K562 (cell line): ENCODE data around the gene GALNT7. TPM values are rescaled to one million over a fixed set of nuclear protein-coding genes. Genes with fewer than 3 reads are reported as not detected.

Source experiments
- ADNP ChIP-seq: fragments of 200-800 bp; sonication (Bioruptor generic); IDR thresholded peaks from 2 replicates; pipeline ENCODE4 v1.6.1; 2016; ENCODE audit warnings: missing genetic modification characterization, missing compliant biosample characterization
- CBFB ChIP-seq: sonication (generic); formaldehyde crosslinking; IDR thresholded peaks from 2 replicates; pipeline ENCODE4 v1.4.0; 2020; ENCODE audit warnings: mild to moderate bottlenecking, missing genetic modification reagents
- CBX1 ChIP-seq: sonication (generic); IDR thresholded peaks from 2 replicates; pipeline ENCODE4 v1.6.1; 2016; ENCODE audit warnings: antibody characterized with exemption, low read depth, mild to moderate bottlenecking
- CREBBP ChIP-seq: IDR thresholded peaks from one replicate; pipeline ENCODE4 v1.6.1; 2012; ENCODE audit warnings: low read depth, mild to moderate bottlenecking, control low read depth, inconsistent platforms, low read length
- DMBX1 ChIP-seq: fragments of 250-450 bp; sonication (Bioruptor Pico); IDR thresholded peaks from 2 replicates; pipeline ENCODE4 v1.8.0; 2022; ENCODE audit warnings: inconsistent platforms, mild to moderate bottlenecking, moderate library complexity, borderline replicate concordance
- IRF2 ChIP-seq: sonication (generic); formaldehyde crosslinking; IDR thresholded peaks from 2 replicates; pipeline ENCODE4 v1.8.1; 2022; ENCODE audit warnings: mild to moderate bottlenecking, missing genetic modification reagents
- KAT2B ChIP-seq: IDR thresholded peaks from one replicate; pipeline ENCODE4 v1.6.1; 2012; ENCODE audit warnings: low read depth, mild to moderate bottlenecking, control low read depth, inconsistent platforms, low read length, moderate library complexity
- L3MBTL2 ChIP-seq: fragments of 450-650 bp; IDR thresholded peaks from 2 replicates; pipeline ENCODE4 v1.6.1; 2016; ENCODE audit warnings: mild to moderate bottlenecking, moderate library complexity
- MYC ChIP-seq, 2 experiments: fragments of 250-450 bp in 1 of 2; sonication (Bioruptor Pico) in 1 of 2; IDR thresholded peaks; 2 replicates each; pipeline versions ENCODE4 v1.5.1 to v1.6.1; 2012 to 2021; ENCODE audit warnings: low read depth in 2 of 2, borderline replicate concordance in 1 of 2, improper control_type of control experiment in 1 of 2, low read length in 1 of 2, mild to moderate bottlenecking in 1 of 2, moderate library complexity in 1 of 2
- NBN ChIP-seq: fragments of 450-650 bp; IDR thresholded peaks from 2 replicates; pipeline ENCODE4 v1.6.1; 2016; ENCODE audit warnings: low read depth, mild to moderate bottlenecking
- NR2C2 ChIP-seq, 2 experiments: fragments of 200-800 bp in 1 of 2; sonication (Bioruptor generic) in 1 of 2; sonication (generic) in 1 of 2; formaldehyde crosslinking in 1 of 2; IDR thresholded peaks; 2 replicates each; pipeline versions ENCODE4 v1.6.1 to v1.8.0; 2016 to 2022; ENCODE audit warnings: mild to moderate bottlenecking in 1 of 2, missing compliant biosample characterization in 1 of 2, missing genetic modification characterization in 1 of 2, missing genetic modification reagents in 1 of 2
- NUFIP1 ChIP-seq: fragments of 450-650 bp; IDR thresholded peaks from 2 replicates; pipeline ENCODE4 v1.6.1; 2018; ENCODE audit not compliant: partially characterized antibody
- PHTF2 ChIP-seq: fragments of 250-450 bp; sonication (Bioruptor Pico); IDR thresholded peaks from 2 replicates; pipeline ENCODE4 v1.5.0; 2021; ENCODE audit warnings: mild to moderate bottlenecking
- RBM22 ChIP-seq: fragments of 200-400 bp; formaldehyde crosslinking; IDR thresholded peaks from 2 replicates; pipeline ENCODE4 v1.6.1; 2018; ENCODE audit warnings: low read length, low read depth; ENCODE audit not compliant: poor library complexity, severe bottlenecking
- SAFB ChIP-seq: fragments of 200-400 bp; formaldehyde crosslinking; IDR thresholded peaks from 2 replicates; pipeline ENCODE4 v1.6.1; 2017; ENCODE audit warnings: low read depth, low read length, borderline replicate concordance
- SMAD1 ChIP-seq: fragments of 150-350 bp; IDR thresholded peaks from 2 replicates; pipeline ENCODE4 v1.6.1; 2014; ENCODE audit warnings: low read length, low read depth; ENCODE audit not compliant: partially characterized antibody
- SMARCB1 ChIP-seq: IDR thresholded peaks from 2 replicates; pipeline ENCODE4 v1.6.1; 2011; ENCODE audit warnings: improper control_type of control experiment, low read depth; ENCODE audit not compliant: insufficient read length
- SREBF1 ChIP-seq: fragments of 150-350 bp; IDR thresholded peaks from 2 replicates; pipeline ENCODE4 v1.6.1; 2014; ENCODE audit warnings: antibody characterized with exemption, low read depth, low read length, borderline replicate concordance
- TGIF2 ChIP-seq: sonication (generic); formaldehyde crosslinking; IDR thresholded peaks from 2 replicates; pipeline ENCODE4 v1.8.1; 2022; ENCODE audit warnings: mild to moderate bottlenecking, missing genetic modification reagents, moderate library complexity
- ZNF253 ChIP-seq: fragments of 250-450 bp; sonication (Bioruptor Pico); conservative IDR thresholded peaks from 2 replicates; pipeline ENCODE4 v1.6.1; 2021; ENCODE audit warnings: mild to moderate bottlenecking
- ZZZ3 ChIP-seq: fragments of 450-650 bp; IDR thresholded peaks from 2 replicates; pipeline ENCODE4 v1.6.1; 2016; ENCODE audit warnings: antibody characterized with exemption, mild to moderate bottlenecking, moderate library complexity
- polyA plus RNA-seq, 8 experiments: library from polyadenylated mRNA; depleted of rRNA in 4 of 8; stranded (reverse) in 5 of 8; unstranded in 3 of 8; fragments of >200 nt; fragmentation: Nextera tagmentation in 2 of 8; fragmentation: Illumina TruSeq in 1 of 8; extraction: Ambion mirVana in 2 of 8; extraction: Trizol in 1 of 8; gene quantifications; 2 replicates each; pipeline versions ENCODE4 v1.2.1 to v1.2.3, GENCODE V29; 2011 to 2014; ENCODE audit warnings: inconsistent platforms in 1 of 8, missing spikeins in 1 of 8
- total RNA-seq, 7 experiments: library from RNA; depleted of rRNA in 6 of 7; stranded (reverse); fragments of >200 nt in 6 of 7; fragmentation: Illumina TruSeq in 2 of 7; extraction: Trizol in 2 of 7; gene quantifications; 2 replicates each; pipeline versions ENCODE4 v1.2.1 to v1.2.3, GENCODE V29; 2011 to 2021; ENCODE audit warnings: low replicate concordance in 1 of 7
- TF ChIP-seq, protein P1 (sequence below): sonication (generic); IDR thresholded peaks from 2 replicates; pipeline ENCODE4 v1.6.1; 2016
- TF ChIP-seq, protein P2 (sequence below): fragments of 200-800 bp; sonication (Bioruptor generic); IDR thresholded peaks from 2 replicates; pipeline ENCODE4 v1.6.1; 2017; ENCODE audit warnings: missing genetic modification characterization, missing compliant biosample characterization
- TF ChIP-seq, protein P3 (sequence below): fragments of 250-450 bp; sonication (Bioruptor Pico); IDR thresholded peaks from 2 replicates; pipeline ENCODE4 v1.4.0; 2020; ENCODE audit warnings: mild to moderate bottlenecking, moderate library complexity, borderline replicate concordance

The GALNT7 gene
- total and polyA plus RNA-seq, 9 of the 15 experiments (the other 6 are each of a cell fraction or from before 2014, with no cell fraction given): 16.7 to 38.7 (median 31.1) TPM

DNA sequence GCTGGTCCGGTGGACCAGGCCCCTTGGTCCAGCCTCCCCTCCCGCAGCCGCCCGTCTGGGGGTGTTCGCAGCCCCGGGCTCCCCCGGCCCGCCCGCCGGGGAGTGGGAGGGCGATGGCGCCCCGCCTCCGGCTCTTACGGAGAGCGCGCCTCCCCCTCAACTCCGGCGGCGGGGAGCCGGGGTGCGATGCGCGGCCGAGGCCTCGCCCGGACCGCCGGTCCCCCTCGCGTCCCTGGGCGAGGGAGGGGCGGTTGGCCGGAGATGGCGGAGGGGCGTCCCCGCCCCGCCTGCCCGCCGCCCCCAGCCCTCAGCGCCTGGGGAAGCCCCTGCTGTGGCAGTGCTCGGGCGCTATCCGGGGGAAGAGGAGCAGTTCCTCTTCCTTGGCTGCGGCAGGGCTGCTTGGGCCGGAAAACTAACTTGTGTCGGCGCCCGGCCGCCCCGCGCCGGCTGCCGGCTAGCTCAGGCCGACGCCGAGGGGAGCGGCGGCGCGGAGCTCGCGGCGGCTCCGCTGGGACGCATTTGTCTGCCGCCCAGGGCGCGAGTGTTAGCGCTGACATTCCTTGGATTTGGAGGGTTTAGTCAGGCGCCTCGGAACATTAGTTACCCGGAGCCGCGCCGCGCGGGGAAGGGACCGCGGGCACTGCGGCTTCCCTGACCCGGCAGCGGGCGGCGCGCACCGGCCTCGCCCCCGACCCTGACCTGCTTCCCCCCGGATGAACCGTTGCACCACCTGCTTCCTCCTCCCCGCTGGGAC, 994 bp downstream of the GALNT7 start (continued):
- TF ChIP-seq MYC (IDR thresholded peaks at IDR 0.05; ENCODE audit: low read depth, low read length) (0 out of 2 replicates have a peak, but pooled peaks have one; percentile 2), MYC (CRISPR knock-in tag; IDR thresholded peaks at IDR 0.05; ENCODE audit: borderline replicate concordance, low read depth) (no peak), SMARCB1 (no peak), L3MBTL2 (peak; percentile 55), SREBF1 (no peak), SMAD1 (no peak), SAFB (no peak), ZZZ3 (no peak), TGIF2 (CRISPR knock-in tag) (0 out of 2 replicates have a peak, but pooled peaks have one; percentile 45), DMBX1 (CRISPR knock-in tag) (no peak), IRF2 (CRISPR knock-in tag) (no peak), PHTF2 (CRISPR knock-in tag) (no peak), ADNP (tag) (no peak), ZNF253 (no peak), CREBBP (no peak), RBM22 (peak; percentile 44), CBFB (no peak), KAT2B (peak; percentile 33), NBN (no peak), NR2C2 (CRISPR knock-in tag; IDR thresholded peaks at IDR 0.05) (no peak), NR2C2 (tag; IDR thresholded peaks at IDR 0.05) (no peak), NUFIP1 (no peak), CBX1 (no peak)
- TF ChIP-seq, protein P1, sequence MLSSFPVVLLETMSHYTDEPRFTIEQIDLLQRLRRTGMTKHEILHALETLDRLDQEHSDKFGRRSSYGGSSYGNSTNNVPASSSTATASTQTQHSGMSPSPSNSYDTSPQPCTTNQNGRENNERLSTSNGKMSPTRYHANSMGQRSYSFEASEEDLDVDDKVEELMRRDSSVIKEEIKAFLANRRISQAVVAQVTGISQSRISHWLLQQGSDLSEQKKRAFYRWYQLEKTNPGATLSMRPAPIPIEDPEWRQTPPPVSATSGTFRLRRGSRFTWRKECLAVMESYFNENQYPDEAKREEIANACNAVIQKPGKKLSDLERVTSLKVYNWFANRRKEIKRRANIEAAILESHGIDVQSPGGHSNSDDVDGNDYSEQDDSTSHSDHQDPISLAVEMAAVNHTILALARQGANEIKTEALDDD: no peak
- TF ChIP-seq, protein P2, sequence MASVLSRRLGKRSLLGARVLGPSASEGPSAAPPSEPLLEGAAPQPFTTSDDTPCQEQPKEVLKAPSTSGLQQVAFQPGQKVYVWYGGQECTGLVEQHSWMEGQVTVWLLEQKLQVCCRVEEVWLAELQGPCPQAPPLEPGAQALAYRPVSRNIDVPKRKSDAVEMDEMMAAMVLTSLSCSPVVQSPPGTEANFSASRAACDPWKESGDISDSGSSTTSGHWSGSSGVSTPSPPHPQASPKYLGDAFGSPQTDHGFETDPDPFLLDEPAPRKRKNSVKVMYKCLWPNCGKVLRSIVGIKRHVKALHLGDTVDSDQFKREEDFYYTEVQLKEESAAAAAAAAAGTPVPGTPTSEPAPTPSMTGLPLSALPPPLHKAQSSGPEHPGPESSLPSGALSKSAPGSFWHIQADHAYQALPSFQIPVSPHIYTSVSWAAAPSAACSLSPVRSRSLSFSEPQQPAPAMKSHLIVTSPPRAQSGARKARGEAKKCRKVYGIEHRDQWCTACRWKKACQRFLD (CRISPR knock-in tag): peak; percentile 67; the same call in 1 of the 2 replicates
- TF ChIP-seq, protein P3, sequence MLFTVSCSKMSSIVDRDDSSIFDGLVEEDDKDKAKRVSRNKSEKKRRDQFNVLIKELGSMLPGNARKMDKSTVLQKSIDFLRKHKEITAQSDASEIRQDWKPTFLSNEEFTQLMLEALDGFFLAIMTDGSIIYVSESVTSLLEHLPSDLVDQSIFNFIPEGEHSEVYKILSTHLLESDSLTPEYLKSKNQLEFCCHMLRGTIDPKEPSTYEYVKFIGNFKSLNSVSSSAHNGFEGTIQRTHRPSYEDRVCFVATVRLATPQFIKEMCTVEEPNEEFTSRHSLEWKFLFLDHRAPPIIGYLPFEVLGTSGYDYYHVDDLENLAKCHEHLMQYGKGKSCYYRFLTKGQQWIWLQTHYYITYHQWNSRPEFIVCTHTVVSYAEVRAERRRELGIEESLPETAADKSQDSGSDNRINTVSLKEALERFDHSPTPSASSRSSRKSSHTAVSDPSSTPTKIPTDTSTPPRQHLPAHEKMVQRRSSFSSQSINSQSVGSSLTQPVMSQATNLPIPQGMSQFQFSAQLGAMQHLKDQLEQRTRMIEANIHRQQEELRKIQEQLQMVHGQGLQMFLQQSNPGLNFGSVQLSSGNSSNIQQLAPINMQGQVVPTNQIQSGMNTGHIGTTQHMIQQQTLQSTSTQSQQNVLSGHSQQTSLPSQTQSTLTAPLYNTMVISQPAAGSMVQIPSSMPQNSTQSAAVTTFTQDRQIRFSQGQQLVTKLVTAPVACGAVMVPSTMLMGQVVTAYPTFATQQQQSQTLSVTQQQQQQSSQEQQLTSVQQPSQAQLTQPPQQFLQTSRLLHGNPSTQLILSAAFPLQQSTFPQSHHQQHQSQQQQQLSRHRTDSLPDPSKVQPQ: no peak
